ENCODE data around the gene IRF2BP1.

DNA sequence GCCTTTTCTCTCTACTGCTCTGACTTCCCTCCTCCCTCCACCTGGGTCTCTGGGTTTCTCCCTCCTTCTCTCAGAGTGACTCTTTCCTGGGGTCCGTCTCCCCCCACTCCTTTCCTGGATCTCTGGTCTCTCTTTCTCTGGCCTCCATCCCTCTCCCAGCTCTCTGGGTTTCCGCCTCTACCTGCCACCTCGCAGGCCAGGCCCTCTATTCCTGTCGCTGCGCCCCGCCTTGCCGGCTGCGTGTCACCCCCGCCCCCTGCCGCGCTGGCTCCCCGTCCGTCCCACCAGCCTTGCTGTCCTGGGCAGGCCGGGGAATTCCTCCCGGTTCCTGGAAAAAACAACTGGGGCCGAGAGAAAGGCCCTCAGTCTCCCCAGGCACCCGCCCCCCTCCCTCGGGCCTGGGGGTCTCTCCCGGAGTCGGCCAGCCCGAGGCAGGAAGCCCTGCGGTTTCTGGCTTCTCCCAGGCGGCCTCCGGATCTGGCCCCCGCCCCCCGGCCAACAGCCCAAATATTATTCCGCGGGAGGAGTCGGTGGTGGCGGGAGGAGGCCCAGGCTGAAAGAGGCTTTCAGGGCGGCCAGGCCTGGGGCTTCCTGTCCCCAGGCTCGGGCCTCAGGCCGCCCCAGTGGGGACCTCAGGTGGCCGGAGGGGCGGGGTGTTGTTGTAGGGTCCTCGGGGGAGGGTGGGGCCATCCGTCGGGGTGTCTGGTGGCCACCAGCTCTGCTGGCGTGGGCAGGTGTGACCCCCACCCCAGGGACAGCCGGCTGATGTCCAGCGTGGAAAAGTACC is 9.3 kb downstream of the IRF2BP1 start:
- TF ChIP-seq POLR2A (IDR thresholded peaks at IDR 0.05; ENCODE audit: low read depth, low read length) (0 out of 2 replicates have a peak, but pooled peaks have one; percentile 33), POLR2AphosphoS5 (IDR thresholded peaks at IDR 0.05; ENCODE audit: low read depth, low read length) (no peak)
